Activated CD8-positive, alpha-beta memory T cell treated with anti-CD3 and anti-CD28 coated beads, Interleukin-2, amount 50 U/mL, for 1 hour (primary cell): ENCODE results near the gene KSR1.
"Not testable (repeated sequence)": the region's sequence is repeated elsewhere in the genome, so short reads cannot be mapped to it uniquely, and the experiment has no call there.

Source experiments
- DNase-seq: peaks from one replicate; pipeline ENCODE4 v3.0.0-alpha.2; 2020; ENCODE audit errors: extremely low read depth

The KSR1 gene

GRCh38 chr17:27426471-27426870 lies 29.8 kb upstream of the KSR1 start:
- not testable (repeated sequence) for DNase-seq

- DNase-seq: not testable (repeated sequence)
Measured at GRCh38 chr17:27427166-27427862, 28.9 kb upstream of the KSR1 start.

- no peak for DNase-seq
Measured at GRCh38 chr17:27428781-27429505, 27.3 kb upstream of the KSR1 start.

GRCh38 chr17:27429666-27430382 lies 26.4 kb upstream of the KSR1 start:
- DNase-seq: no peak

- DNase-seq: no peak
Measured at GRCh38 chr17:27430383-27430840, 25.8 kb upstream of the KSR1 start.

- no peak for DNase-seq
Measured at GRCh38 chr17:27430882-27431491, 25.3 kb upstream of the KSR1 start.

- no peak for DNase-seq
Measured at GRCh38 chr17:27433521-27433920, 22.7 kb upstream of the KSR1 start.

- not testable (repeated sequence) for DNase-seq
Measured at GRCh38 chr17:27435431-27436070, 20.7 kb upstream of the KSR1 start.

- DNase-seq: no peak
Measured at GRCh38 chr17:27438348-27438998, 17.8 kb upstream of the KSR1 start.

GRCh38 chr17:27439342-27439741 lies 16.9 kb upstream of the KSR1 start:
- DNase-seq: no peak

GRCh38 chr17:27442702-27443101 lies 13.5 kb upstream of the KSR1 start:
- no peak for DNase-seq

- no peak for DNase-seq
Measured at GRCh38 chr17:27443491-27443890, 12.8 kb upstream of the KSR1 start.

GRCh38 chr17:27445971-27446370 lies 10.3 kb upstream of the KSR1 start:
- DNase-seq: no peak

- no peak for DNase-seq
Measured at GRCh38 chr17:27446569-27447301, 9.5 kb upstream of the KSR1 start.

GRCh38 chr17:27448534-27448933 lies 7.7 kb upstream of the KSR1 start:
- not testable (repeated sequence) for DNase-seq

- no peak for DNase-seq
Measured at GRCh38 chr17:27449541-27449940, 6.7 kb upstream of the KSR1 start.

- no peak for DNase-seq
Measured at GRCh38 chr17:27449988-27450387, 6.3 kb upstream of the KSR1 start.

- no peak for DNase-seq
Measured at GRCh38 chr17:27450416-27450815, 5.8 kb upstream of the KSR1 start.

- DNase-seq: no peak
Measured at GRCh38 chr17:27451906-27452305, 4.3 kb upstream of the KSR1 start.

GRCh38 chr17:27452828-27453227 lies 3.4 kb upstream of the KSR1 start:
- no peak for DNase-seq
